Activated T-helper 2 cell treated with anti-CD3 and anti-CD28 coated beads, Interferon-gamma antibody, Interleukin-2, Interleukin-4, amounts not matched to agents 10 μg/mL and 5 μg/mL and 100 μg/mL, durations not matched to agents 14 hours and 24 hours and 36 hours (primary cell): ENCODE measurements around the gene COX6B2. TPM values are rescaled to one million over a fixed set of nuclear protein-coding genes. Genes with fewer than 3 reads are reported as not detected.
A peak's percentile ranks its signal among the peaks of the same experiment; 100 is the strongest.

Experiments used
- DNase-seq: peaks from one replicate; pipeline ENCODE4 v3.0.0; 2021; ENCODE audit warnings: low spot score
- H3K27ac Mint-ChIP-seq: one replicate; pipeline ENCODE4 v1.8.0; 2021; ENCODE audit warnings: mixed read lengths
- H3K27me3 Mint-ChIP-seq: one replicate; pipeline ENCODE4 v1.8.0; 2021; ENCODE audit warnings: low read depth, mixed read lengths
- H3K36me3 Mint-ChIP-seq: one replicate; pipeline ENCODE4 v1.8.0; 2021; ENCODE audit warnings: low read depth, mixed read lengths
- H3K4me1 Mint-ChIP-seq: one replicate; pipeline ENCODE4 v1.8.0; 2021; ENCODE audit warnings: low read depth, mixed read lengths
- H3K4me3 Mint-ChIP-seq: one replicate; pipeline ENCODE4 v1.8.0; 2021; ENCODE audit warnings: low read depth, mild to moderate bottlenecking, moderate library complexity, mixed read lengths
- H3K9me3 Mint-ChIP-seq: one replicate; pipeline ENCODE4 v1.8.0; 2021; ENCODE audit warnings: mixed read lengths
- intact Hi-C: fragments of 100-400 bp; cut with micrococcal nuclease; formaldehyde crosslinking; loops from one replicate; pipeline ENCODE4 v1.15.1; 2023
- total RNA-seq: library from RNA; stranded (reverse); gene quantifications from 2 replicates; pipeline ENCODE4 v1.2.3, GENCODE V29; 2022

COX6B2 gene
- total RNA-seq, 1 donor from 2014 or later, result 1.8 TPM

GRCh38 chr19:55315956-55316525 lies 38.5 kb downstream of the COX6B2 start:
- DNase-seq, result no peak
- intact Hi-C loops, result no loop called here
- H3K4me1 Mint-ChIP-seq, result no peaks in the 10 kb centered on the region
- no peak overlapping the region for H3K4me3 Mint-ChIP-seq
- no peak overlapping the region for H3K27ac Mint-ChIP-seq
- H3K9me3 Mint-ChIP-seq, result no peaks in the 10 kb centered on the region
- H3K27me3 Mint-ChIP-seq, result no peaks in the 10 kb centered on the region
- H3K36me3 Mint-ChIP-seq, result no peaks in the 10 kb centered on the region

DNA sequence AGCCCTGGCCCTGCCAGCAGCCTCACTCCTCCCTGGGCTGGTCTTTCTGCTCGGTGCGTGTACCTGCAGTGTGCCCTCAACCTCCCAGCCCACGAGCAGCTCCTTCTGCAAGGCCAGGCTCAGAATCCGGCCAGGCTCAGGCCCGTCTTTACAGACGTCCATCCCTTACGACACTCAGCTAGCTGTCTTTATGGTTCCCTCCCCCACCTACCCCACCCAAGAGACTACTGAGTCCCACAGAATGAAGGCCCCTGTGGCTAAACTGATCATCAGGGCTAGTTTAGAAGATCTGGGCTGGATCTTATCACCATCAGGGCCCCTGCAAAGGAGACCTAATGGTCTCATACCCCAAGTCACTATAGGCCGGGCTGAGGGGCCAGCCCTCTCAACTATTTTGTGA lies 40.1 kb downstream of the COX6B2 start:
- H3K36me3 Mint-ChIP-seq, result no peaks in the 10 kb centered on the region
- no peaks in the 10 kb centered on the region for H3K4me1 Mint-ChIP-seq
- no peak overlapping the region for H3K4me3 Mint-ChIP-seq
- intact Hi-C loops, result no loop called here
- H3K27me3 Mint-ChIP-seq, result no peaks in the 10 kb centered on the region
- H3K9me3 Mint-ChIP-seq, result no peaks in the 10 kb centered on the region
- DNase-seq, result no peak
- H3K27ac Mint-ChIP-seq, result no peak overlapping the region

DNA sequence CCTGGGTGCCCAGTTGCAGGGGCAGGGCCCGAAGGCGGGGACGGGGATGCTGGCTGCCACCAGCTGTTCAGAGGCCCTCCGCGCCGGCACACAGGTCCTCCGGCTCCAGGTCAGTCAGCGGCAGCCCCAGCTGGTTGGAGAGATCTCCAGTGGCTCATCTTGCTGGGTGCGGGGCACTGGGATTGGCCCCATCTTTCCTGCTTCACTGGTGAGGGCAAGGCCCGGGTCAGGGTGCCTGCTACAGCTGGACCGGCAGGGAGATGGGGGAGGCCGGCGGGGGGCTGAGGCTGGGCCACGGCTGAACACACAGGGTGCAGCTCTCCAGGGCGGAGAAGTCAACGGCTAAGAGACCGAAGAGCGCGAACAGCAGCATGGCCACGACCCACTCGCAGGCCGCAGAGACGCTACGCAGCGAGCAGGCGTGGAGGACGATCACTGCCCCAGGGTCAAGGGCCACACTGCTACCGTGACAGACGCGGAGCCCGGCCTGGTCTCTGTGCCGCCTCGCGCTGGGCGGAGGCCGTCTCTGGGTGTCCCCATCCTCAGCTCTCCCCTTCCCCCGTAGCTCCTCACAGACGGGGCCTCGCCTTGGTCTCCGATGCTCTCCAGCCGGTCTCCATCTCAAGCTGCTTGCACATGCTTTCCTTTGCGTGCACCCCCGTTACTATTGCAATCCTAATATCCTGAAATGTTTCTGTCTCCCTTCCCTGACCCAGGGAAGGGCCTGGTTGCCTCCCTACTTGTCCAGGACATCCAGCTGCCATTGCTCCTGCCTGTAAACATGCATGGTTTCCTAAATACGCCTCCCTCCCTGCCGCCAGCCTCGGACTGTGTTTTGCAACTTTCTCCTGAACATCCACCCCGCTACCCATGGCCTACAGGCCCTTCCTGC lies 41.7 kb downstream of the COX6B2 start:
- Mint-ChIP-seq H3K36me3 (no peaks in the 10 kb centered on the region), H3K4me1 (no peaks in the 10 kb centered on the region), H3K27me3 (no peaks in the 10 kb centered on the region), H3K27ac (no peak overlapping the region), H3K4me3 (no peak overlapping the region), H3K9me3 (no peaks in the 10 kb centered on the region)
- intact Hi-C loops, result no loop called here
- DNase-seq, result no peak

GRCh38 chr19:55311797-55312196 lies 42.7 kb downstream of the COX6B2 start:
- no peak overlapping the region for H3K27ac Mint-ChIP-seq
- H3K4me3 Mint-ChIP-seq, result no peak overlapping the region
- H3K27me3 Mint-ChIP-seq, result no peaks in the 10 kb centered on the region
- no peaks in the 10 kb centered on the region for H3K4me1 Mint-ChIP-seq
- no peak for DNase-seq
- intact Hi-C loops, result no loop called here
- no peaks in the 10 kb centered on the region for H3K36me3 Mint-ChIP-seq
- H3K9me3 Mint-ChIP-seq, result no peaks in the 10 kb centered on the region

GRCh38 chr19:55311397-55311796 lies 43.1 kb downstream of the COX6B2 start:
- Mint-ChIP-seq H3K36me3 (no peaks in the 10 kb centered on the region), H3K27ac (no peak overlapping the region), H3K9me3 (no peaks in the 10 kb centered on the region), H3K4me3 (no peak overlapping the region), H3K27me3 (no peaks in the 10 kb centered on the region), H3K4me1 (no peaks in the 10 kb centered on the region)
- DNase-seq, result no peak
- intact Hi-C loops, result no loop called here

DNA sequence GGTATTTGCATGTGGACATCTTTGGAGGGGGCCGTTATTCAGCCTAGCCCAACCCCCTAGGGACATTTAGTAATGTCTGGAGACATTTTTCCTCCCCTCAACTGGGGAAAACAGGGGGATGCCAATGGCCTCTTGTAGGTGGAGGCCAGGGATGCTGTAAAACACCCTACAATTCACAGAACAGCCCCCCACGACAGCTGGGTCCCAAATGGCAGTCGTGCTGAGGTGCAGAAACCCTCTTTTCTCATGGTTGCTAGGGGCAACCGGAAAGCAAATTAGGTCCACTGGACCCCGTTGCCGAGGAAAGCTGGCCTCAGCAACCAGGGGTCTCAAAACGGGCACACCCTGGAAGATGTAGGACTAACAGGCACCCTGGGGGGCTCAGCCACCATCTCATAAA lies 44.0 kb downstream of the COX6B2 start:
- peaks cover 1% of the 10 kb centered on the region for H3K4me1 Mint-ChIP-seq
- H3K9me3 Mint-ChIP-seq, result no peaks in the 10 kb centered on the region
- H3K27me3 Mint-ChIP-seq, result no peaks in the 10 kb centered on the region
- intact Hi-C loops, result no loop called here
- peaks cover under 1% of the 10 kb centered on the region for H3K36me3 Mint-ChIP-seq
- no peak overlapping the region for H3K27ac Mint-ChIP-seq
- H3K4me3 Mint-ChIP-seq, result no peak overlapping the region
- no peak for DNase-seq

- H3K27me3 Mint-ChIP-seq, result no peaks in the 10 kb centered on the region
- no peaks in the 10 kb centered on the region for H3K9me3 Mint-ChIP-seq
- DNase-seq, result no peak
- no peak overlapping the region for H3K4me3 Mint-ChIP-seq
- H3K4me1 Mint-ChIP-seq, result peaks cover 4% of the 10 kb centered on the region
- H3K27ac Mint-ChIP-seq, result no peak overlapping the region
- peaks cover 3% of the 10 kb centered on the region for H3K36me3 Mint-ChIP-seq
- intact Hi-C loops, result no loop called here
These were observed 45.1 kb downstream of the COX6B2 start for GRCh38 chr19:55309448-55309847.

DNA sequence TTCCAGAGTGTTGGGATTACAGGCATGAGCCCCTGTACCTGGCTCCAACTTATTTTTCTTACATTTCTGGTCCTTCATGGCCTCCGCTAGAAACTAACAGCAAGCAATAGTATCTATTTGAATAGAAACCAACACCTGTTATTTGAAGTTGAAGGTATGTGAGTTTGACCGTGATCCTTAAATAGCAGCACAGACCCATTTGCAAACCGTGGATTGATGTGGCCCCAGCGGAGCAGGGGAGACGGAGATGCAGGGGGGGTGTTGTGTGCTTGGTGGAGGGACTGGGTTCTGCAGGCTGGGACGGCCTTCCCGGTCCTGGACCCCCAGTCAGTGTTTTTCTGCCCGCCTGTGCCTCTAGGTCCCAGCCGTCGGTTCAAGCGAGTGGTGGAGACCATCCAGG lies 46.2 kb downstream of the COX6B2 start:
- H3K36me3 Mint-ChIP-seq, result peaks cover 3% of the 10 kb centered on the region
- DNase-seq, result no peak
- peaks cover 4% of the 10 kb centered on the region for H3K4me1 Mint-ChIP-seq
- no peaks in the 10 kb centered on the region for H3K9me3 Mint-ChIP-seq
- H3K27ac Mint-ChIP-seq, result no peak overlapping the region
- H3K27me3 Mint-ChIP-seq, result no peaks in the 10 kb centered on the region
- intact Hi-C loops, result no loop called here
- H3K4me3 Mint-ChIP-seq, result no peak overlapping the region

- intact Hi-C loops, result no loop called here
These were observed 47.8 kb downstream of the COX6B2 start for GRCh38 chr19:55306712-55307111.

GRCh38 chr19:55305983-55306562 lies 48.4 kb downstream of the COX6B2 start:
- DNase-seq, result no peak
- Mint-ChIP-seq H3K9me3 (no peaks in the 10 kb centered on the region), H3K36me3 (peaks cover 3% of the 10 kb centered on the region), H3K27me3 (no peaks in the 10 kb centered on the region), H3K27ac (no peak overlapping the region), H3K4me1 (peaks cover 4% of the 10 kb centered on the region), H3K4me3 (no peak overlapping the region)
- intact Hi-C loops, result no loop called here

More at GRCh38 chr19:55306712-55307111, 47.8 kb downstream of the COX6B2 start:
- no peak overlapping the region for H3K27ac Mint-ChIP-seq
- peaks cover 4% of the 10 kb centered on the region for H3K4me1 Mint-ChIP-seq
- no peaks in the 10 kb centered on the region for H3K9me3 Mint-ChIP-seq
- H3K36me3 Mint-ChIP-seq, result peaks cover 3% of the 10 kb centered on the region
- no peak for DNase-seq
- no peaks in the 10 kb centered on the region for H3K27me3 Mint-ChIP-seq
- H3K4me3 Mint-ChIP-seq, result no peak overlapping the region

DNA sequence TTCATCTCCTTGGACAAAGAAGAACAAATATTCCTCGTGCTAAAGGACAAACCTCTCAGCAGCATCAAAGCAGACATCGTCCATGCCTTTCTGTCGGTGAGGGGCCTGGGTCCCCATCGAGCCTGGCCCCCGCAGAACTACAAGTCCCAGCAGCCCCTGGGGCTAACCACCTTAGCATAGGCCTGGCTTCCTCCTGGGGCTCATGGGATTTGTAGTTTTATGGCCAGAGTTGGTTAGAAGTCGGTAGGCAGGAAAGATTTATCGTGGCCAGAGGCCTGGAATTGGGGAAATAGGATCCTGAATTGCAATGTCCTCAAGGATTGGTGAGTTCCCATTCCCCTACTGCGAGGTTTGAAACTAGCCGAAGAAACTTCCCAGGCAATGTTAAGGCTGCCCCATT lies 49.0 kb downstream of the COX6B2 start:
- DNase-seq, result peak; percentile 22
- H3K9me3 Mint-ChIP-seq, result no peaks in the 10 kb centered on the region
- H3K4me1 Mint-ChIP-seq, result peaks cover 4% of the 10 kb centered on the region
- peaks cover 3% of the 10 kb centered on the region for H3K36me3 Mint-ChIP-seq
- H3K27ac Mint-ChIP-seq, result no peak overlapping the region
- H3K4me3 Mint-ChIP-seq, result no peak overlapping the region
- intact Hi-C loops, result no loop called here
- H3K27me3 Mint-ChIP-seq, result no peaks in the 10 kb centered on the region

GRCh38 chr19:55304980-55305379 lies 49.5 kb downstream of the COX6B2 start:
- peaks cover 4% of the 10 kb centered on the region for H3K4me1 Mint-ChIP-seq
- DNase-seq, result no peak
- H3K27ac Mint-ChIP-seq, result no peak overlapping the region
- H3K4me3 Mint-ChIP-seq, result no peak overlapping the region
- peaks cover 3% of the 10 kb centered on the region for H3K36me3 Mint-ChIP-seq
- no peaks in the 10 kb centered on the region for H3K27me3 Mint-ChIP-seq
- intact Hi-C loops, result loop anchor here (5.0 kb wide), 1 partner anchor 82 kb away; the partner anchor contains the start of gene RPL28
- no peaks in the 10 kb centered on the region for H3K9me3 Mint-ChIP-seq
